Adrenal gland (tissue), 12 donors: Measurements from ENCODE around the gene SCARB1. TPM values are rescaled to one million over a fixed set of nuclear protein-coding genes. Genes with fewer than 3 reads are reported as not detected.

Experiments
- DNase-seq, 7 donors: peaks; one replicate each; pipeline ENCODE4 v3.0.0-alpha.2; 2019 to 2020
- H3K27ac ChIP-seq, 5 donors: fragments of 200-600 bp; sonication (generic) in 4 of 5; 1 replicate in 3 of 5; 2 replicates in 2 of 5; pipeline versions ENCODE4 v1.5.1 to v1.8.0; 2016 to 2020; ENCODE audit warnings: mild to moderate bottlenecking in 1 of 5
- H3K27me3 ChIP-seq: fragments of 200-600 bp; 2 replicates; pipeline ENCODE4 v1.8.0; 2021
- H3K36me3 ChIP-seq, 2 donors: fragments of 200-600 bp; replicated peaks in 1 of 2; 1 replicate in 1 of 2; 2 replicates in 1 of 2; pipeline versions ENCODE4 v1.5.1 to v1.8.0; 2018 to 2022
- H3K4me1 ChIP-seq, 2 donors: fragments of 200-600 bp; replicated peaks in 1 of 2; 1 replicate in 1 of 2; 2 replicates in 1 of 2; pipeline versions ENCODE4 v1.5.1 to v1.8.0; 2018 to 2021
- H3K4me3 ChIP-seq, 4 donors: fragments of 200-600 bp; sonication (generic) in 3 of 4; one replicate each; pipeline ENCODE4 v1.5.1; 2016 to 2018
- H3K9me3 ChIP-seq, 3 donors: fragments of 200-600 bp; sonication (generic) in 1 of 3; replicated peaks in 1 of 3; 1 replicate in 2 of 3; 2 replicates in 1 of 3; pipeline versions ENCODE4 v1.5.1 to v1.8.0; 2016 to 2021
- POLR2A ChIP-seq, 2 donors: fragments of 450-650 bp; IDR thresholded peaks; one replicate each; pipeline ENCODE4 v1.6.1; 2017; ENCODE audit warnings: antibody characterized with exemption in 2 of 2, mild to moderate bottlenecking in 2 of 2, moderate library complexity in 1 of 2
- WGBS, 4 donors: extraction: QIAGEN DNeasy Blood & Tissue Kit in 2 of 4; methylation state at CpG; one replicate each; pipeline versions ENCODE4 v1.1.5 to v1.1.7; 2013 to 2017; 5-methylcytosine and 5-hydroxymethylcytosine counted together
- intact Hi-C, 2 donors: fragments of 100-400 bp; cut with DNase I; formaldehyde crosslinking; loops; one replicate each; pipeline versions ENCODE4 v1.14.1 to v1.15.0; 2022 to 2023
- polyA plus RNA-seq, 3 donors: library from polyadenylated mRNA; stranded (reverse); fragments of 200-250 nt in 2 of 3; fragments of 350-450 nt in 1 of 3; fragmentation: Illumina TruSeq in 1 of 3; extraction: RNeasy Lipid Tissue Mini Kit (QIAGEN cat#74804) in 1 of 3; gene quantifications; one replicate each; pipeline ENCODE4 v1.2.3, GENCODE V29; 2013 to 2014
- total RNA-seq, 9 donors: library from RNA; depleted of rRNA in 4 of 9; stranded (reverse); fragments of >200 nt in 4 of 9; fragments of 120-200 nt in 1 of 9; fragmentation: NEBNext Ultra II Directional in 1 of 9; extraction: Animal tissue kit (Norgen Biotek cat#: 25700) in 1 of 9; gene quantifications; one replicate each; pipeline versions ENCODE4 v1.1.0 to v1.2.4, GENCODE V29; 2013 to 2023
- TF ChIP-seq, protein P1 (sequence below), 6 experiments: fragments of 450-650 bp in 4 of 6; fragments of 200-600 bp in 2 of 6; sonication (generic) in 1 of 6; IDR thresholded peaks; 1 replicate in 5 of 6; 2 replicates in 1 of 6; pipeline versions ENCODE4 v1.5.1 to v1.8.0; 2016 to 2021; ENCODE audit warnings: antibody characterized with exemption in 6 of 6, mild to moderate bottlenecking in 2 of 6, moderate library complexity in 1 of 6
- donor health status: healthy with polysubstance abuse.
- donor health status: Bipolar disorder and iron deficiency.
- donor health status: DM: yes; HTN: yes; CAD: no.
- donor health status: DM: no; HTN: no; CAD: no.
- donor health status: DM: no; HTN: no; CAD: no.
- donor health status: DM: yes; HTN: yes; CAD: no.

Gene SCARB1
- total and polyA plus RNA-seq, 12 donors, result 213 to 8,580 (median 1,325) TPM

DNA sequence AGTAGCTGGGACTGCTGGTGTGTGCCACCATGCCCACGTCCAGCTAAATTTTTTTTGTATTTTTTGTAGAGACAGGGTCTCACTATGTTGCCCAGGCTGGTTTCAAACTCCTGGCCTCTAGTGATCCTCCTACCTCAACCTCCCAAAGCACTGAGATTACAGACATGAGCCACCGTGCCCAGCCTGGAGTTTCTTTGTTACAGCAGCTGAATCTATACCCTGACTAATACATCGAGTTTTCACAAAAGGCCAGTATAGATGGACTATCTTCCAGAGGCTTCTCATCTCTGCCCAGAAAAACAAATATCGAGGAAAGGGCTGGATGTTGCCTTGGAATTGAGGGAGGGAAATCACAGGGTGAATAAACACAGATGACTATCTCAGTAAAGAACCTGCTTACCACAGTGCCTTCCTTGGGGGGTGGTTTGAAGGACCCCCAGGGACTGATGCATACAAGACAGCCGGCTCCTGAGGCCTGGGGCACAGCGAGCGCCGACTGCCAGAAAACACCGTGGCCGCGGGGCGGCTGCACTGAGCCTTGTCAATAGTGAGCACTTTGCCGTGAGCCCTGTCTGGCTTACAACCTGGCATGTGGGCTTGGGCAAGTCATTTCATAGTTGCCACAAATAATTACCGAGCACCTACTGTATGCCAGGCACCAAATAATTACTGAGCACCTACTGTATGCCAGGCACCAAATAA, 111.9 kb downstream of the SCARB1 start:
- Histone ChIP-seq H3K9me3 (no peaks in the 10 kb centered on the region), H3K27ac (peak overlapping the region in 2 of 5 donors; percentile 30 to 84), H3K36me3 (no peaks in the 10 kb centered on the region), H3K27me3 (no peaks in the 10 kb centered on the region), H3K4me3 (no peak overlapping the region), H3K4me1 (peaks cover 4 to 45% of the 10 kb centered on the region in 2 donors)
- 93 to 97% (median 96%) methylated on average over 12 to 14 of the region's 14 CpGs for WGBS, 4 donors
- intact Hi-C loops, result no loop called here
- no peak for TF ChIP-seq POLR2A (IDR thresholded peaks at IDR 0.05)
- TF ChIP-seq, protein P1, sequence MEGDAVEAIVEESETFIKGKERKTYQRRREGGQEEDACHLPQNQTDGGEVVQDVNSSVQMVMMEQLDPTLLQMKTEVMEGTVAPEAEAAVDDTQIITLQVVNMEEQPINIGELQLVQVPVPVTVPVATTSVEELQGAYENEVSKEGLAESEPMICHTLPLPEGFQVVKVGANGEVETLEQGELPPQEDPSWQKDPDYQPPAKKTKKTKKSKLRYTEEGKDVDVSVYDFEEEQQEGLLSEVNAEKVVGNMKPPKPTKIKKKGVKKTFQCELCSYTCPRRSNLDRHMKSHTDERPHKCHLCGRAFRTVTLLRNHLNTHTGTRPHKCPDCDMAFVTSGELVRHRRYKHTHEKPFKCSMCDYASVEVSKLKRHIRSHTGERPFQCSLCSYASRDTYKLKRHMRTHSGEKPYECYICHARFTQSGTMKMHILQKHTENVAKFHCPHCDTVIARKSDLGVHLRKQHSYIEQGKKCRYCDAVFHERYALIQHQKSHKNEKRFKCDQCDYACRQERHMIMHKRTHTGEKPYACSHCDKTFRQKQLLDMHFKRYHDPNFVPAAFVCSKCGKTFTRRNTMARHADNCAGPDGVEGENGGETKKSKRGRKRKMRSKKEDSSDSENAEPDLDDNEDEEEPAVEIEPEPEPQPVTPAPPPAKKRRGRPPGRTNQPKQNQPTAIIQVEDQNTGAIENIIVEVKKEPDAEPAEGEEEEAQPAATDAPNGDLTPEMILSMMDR (IDR thresholded peaks at IDR 0.05), result no peak
- no peak for DNase-seq

DNA sequence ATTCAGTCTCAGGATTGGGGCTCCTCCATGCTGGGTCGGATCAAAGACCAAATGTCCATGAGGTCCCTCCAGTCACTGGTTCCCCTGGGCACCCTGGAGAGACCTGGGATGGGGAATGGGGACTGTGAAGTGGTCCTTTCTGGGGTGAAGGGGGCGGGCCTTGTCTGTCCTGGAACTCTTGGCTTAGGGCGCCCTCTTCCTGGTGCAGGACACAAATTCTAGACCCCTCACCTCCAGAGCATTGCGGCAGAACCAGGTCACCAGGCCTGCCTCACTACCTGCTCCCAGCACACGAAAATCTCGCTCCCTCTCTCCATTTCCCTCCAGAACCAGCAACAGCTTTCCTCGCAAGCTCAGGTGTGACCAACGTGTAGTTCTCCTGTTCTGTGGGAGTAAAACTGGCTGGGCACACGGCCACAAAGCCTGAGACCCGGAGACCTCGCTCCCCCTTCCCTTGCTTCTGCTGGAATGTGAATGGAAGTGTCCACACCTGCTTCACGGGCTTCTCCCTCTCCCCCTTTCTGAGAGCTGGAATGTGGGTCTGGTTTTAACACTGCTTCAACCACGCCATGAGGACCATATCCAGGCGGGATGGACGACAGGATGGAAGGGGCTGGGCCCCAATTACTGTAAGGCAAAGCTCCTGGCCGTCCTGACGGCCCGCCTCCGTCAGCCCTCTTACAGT, 112.7 kb downstream of the SCARB1 start:
- Histone ChIP-seq H3K4me1 (peaks cover 12 to 50% of the 10 kb centered on the region in 2 donors), H3K27ac (peak overlapping the region in 1 of 5 donors; percentile 84)
- intact Hi-C loops, result no loop called here

DNA sequence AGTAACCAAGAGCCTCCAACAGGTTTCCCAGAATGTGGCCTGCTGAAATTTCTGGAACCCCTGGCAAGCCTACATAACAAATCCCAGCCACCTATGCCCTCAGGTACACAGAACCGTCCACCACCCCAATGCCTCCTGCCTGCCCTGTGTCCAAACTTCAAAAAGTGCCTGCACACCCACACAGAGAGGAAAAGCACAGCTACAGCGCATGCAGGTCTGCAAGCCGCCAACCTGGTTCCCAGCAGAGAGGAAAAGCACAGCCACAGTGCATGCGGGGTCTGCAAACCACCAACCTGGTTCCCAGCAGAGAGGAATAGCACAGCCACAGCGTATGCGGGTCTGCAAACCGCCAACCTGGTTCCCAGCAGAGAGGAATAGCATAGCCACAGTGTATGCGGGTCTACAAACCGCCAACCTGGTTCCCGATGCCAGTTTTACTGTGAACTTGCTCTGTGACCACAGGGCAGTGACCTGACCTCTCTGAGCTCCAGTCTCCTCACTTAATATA, 113.5 kb downstream of the SCARB1 start:
- Histone ChIP-seq H3K36me3 (no peaks in the 10 kb centered on the region), H3K27me3 (no peaks in the 10 kb centered on the region), H3K4me3 (no peak overlapping the region), H3K27ac (no peak overlapping the region), H3K4me1 (peaks cover 14 to 51% of the 10 kb centered on the region in 2 donors), H3K9me3 (no peaks in the 10 kb centered on the region)
- no peak for DNase-seq
- intact Hi-C loops, result no loop called here
- TF ChIP-seq POLR2A (IDR thresholded peaks at IDR 0.05), result no peak
- TF ChIP-seq, protein P1 (IDR thresholded peaks at IDR 0.05), result no peak
- WGBS, 4 donors, result 88 to 96% (median 92%) methylated on average over 6 to 10 of the region's 10 CpGs

More for the DNA sequence above, 112.7 kb downstream of the SCARB1 start:
- no peak for TF ChIP-seq POLR2A (IDR thresholded peaks at IDR 0.05)
- TF ChIP-seq, protein P1 (IDR thresholded peaks at IDR 0.05), result no peak
- H3K36me3 ChIP-seq, result no peaks in the 10 kb centered on the region
- DNase-seq, result no peak
- H3K27me3 ChIP-seq, result no peaks in the 10 kb centered on the region
- H3K9me3 ChIP-seq, result no peaks in the 10 kb centered on the region
- WGBS, 4 donors, result 86 to 91% (median 90%) methylated on average over 17 to 19 of the region's 19 CpGs
- no peak overlapping the region for H3K4me3 ChIP-seq

DNA sequence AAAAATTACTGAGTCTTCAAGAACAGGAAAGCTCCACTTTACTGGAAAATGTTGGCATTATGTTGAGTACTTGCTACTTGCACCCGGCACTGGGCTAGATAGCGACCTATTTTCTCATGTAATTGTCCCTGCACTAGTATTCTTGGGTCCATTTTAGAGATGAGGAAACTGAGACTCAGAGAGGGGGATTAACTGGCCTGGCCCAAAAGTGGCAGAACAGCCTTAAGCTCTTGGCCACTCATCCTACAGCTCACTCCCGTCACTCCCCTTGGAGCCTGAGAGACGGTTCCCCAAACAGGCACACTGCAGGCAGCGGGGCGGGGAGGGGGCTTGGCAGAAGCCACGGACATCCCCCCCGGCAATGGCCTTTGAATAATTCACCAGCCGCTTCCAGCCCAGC, 113.9 kb downstream of the SCARB1 start:
- H3K4me1 ChIP-seq, result peaks cover 14 to 49% of the 10 kb centered on the region in 2 donors
- WGBS, 4 donors, result 92 to 95% (median 93%) methylated on average over 9 of the region's 9 CpGs
- intact Hi-C loops, result loop anchor here in 1 of 2 donors (10.0 kb wide), 1 partner anchor 65 kb away; no protein-coding TSS in a partner anchor

More for the DNA sequence above, 113.9 kb downstream of the SCARB1 start:
- Histone ChIP-seq H3K36me3 (no peaks in the 10 kb centered on the region), H3K4me3 (no peak overlapping the region), H3K9me3 (no peaks in the 10 kb centered on the region), H3K27me3 (no peaks in the 10 kb centered on the region), H3K27ac (no peak overlapping the region)
- no peak for TF ChIP-seq POLR2A (IDR thresholded peaks at IDR 0.05)
- TF ChIP-seq, protein P1 (IDR thresholded peaks at IDR 0.05), result no peak
- DNase-seq, result no peak
